H1 (cell line): Measurements from ENCODE around the gene IQSEC3. TPM values are rescaled to one million over a fixed set of nuclear protein-coding genes. Genes with fewer than 3 reads are reported as not detected.

Experiments used
- CTCF ChIA-PET: fragments of 300-600 bp; sonication (Branson Sonifier 250); formaldehyde crosslinking; loops from one replicate; lab custom pipeline; 2021; ENCODE audit not compliant: partially characterized antibody; lab: Charles Lee
- POLR2A ChIA-PET: fragments of 300-600 bp; sonication (Branson Sonifier 250); formaldehyde crosslinking; loops from one replicate; lab custom pipeline; 2021; ENCODE audit warnings: inconsistent platforms; ENCODE audit not compliant: partially characterized antibody; lab: Charles Lee
- DNase-seq, 2 experiments: peaks; one replicate each; pipeline versions ENCODE4 v3.0.0 to v3.0.0-alpha.2; 2010 to 2022; ENCODE audit warnings: low spot score in 2 of 2, low read depth in 1 of 2, mixed read lengths in 1 of 2
- FAIRE-seq: peaks from 2 replicates; lab custom pipeline; 2011; peaks lifted over from hg19 to GRCh38; lab: Jason Lieb, UNC
- H2AFZ ChIP-seq: 2 replicates; pipeline ENCODE4 v1.8.1; 2012; ENCODE audit warnings: low read length, inconsistent platforms
- H2AK5ac ChIP-seq: 2 replicates; pipeline ENCODE4 v1.6.1; 2013; ENCODE audit warnings: low read depth, low read length
- H2BK120ac ChIP-seq: replicated peaks from 2 replicates; pipeline ENCODE3; 2013; ENCODE audit warnings: low read depth, low read length, inconsistent platforms
- H2BK12ac ChIP-seq: 2 replicates; pipeline ENCODE4 v1.6.1; 2013; ENCODE audit warnings: low read depth, low read length
- H2BK15ac ChIP-seq: 2 replicates; pipeline ENCODE4 v1.6.1; 2013; ENCODE audit warnings: low read length
- H2BK20ac ChIP-seq: 2 replicates; pipeline ENCODE4 v1.6.1; 2013; ENCODE audit warnings: low read length
- H2BK5ac ChIP-seq: 2 replicates; pipeline ENCODE4 v1.6.1; 2013; ENCODE audit warnings: low read depth, low read length
- H3K14ac ChIP-seq: 2 replicates; pipeline ENCODE4 v1.6.1; 2013; ENCODE audit warnings: inconsistent platforms; ENCODE audit not compliant: insufficient read length
- H3K18ac ChIP-seq: 2 replicates; pipeline ENCODE4 v1.6.1; 2013; ENCODE audit warnings: low read length; ENCODE audit errors: extremely low read depth
- H3K23ac ChIP-seq: 2 replicates; pipeline ENCODE4 v1.6.1; 2013; ENCODE audit warnings: inconsistent platforms; ENCODE audit not compliant: insufficient read length
- H3K23me2 ChIP-seq: 2 replicates; pipeline ENCODE4 v1.6.1; 2013; ENCODE audit warnings: low read depth, low read length
- H3K27ac ChIP-seq: 2 replicates; pipeline ENCODE4 v1.6.1; 2011; ENCODE audit warnings: low read depth, low read length, inconsistent platforms
- H3K27me3 ChIP-seq, 4 experiments: replicated peaks in 1 of 4; 1 replicate in 1 of 4; 2 replicates in 3 of 4; pipeline versions ENCODE4 v1.6.1 to v1.8.1; 2011 to 2013; ENCODE audit warnings: low read length in 3 of 4, mild to moderate bottlenecking in 3 of 4, inconsistent platforms in 2 of 4, mixed read lengths in 2 of 4, moderate library complexity in 1 of 4; ENCODE audit not compliant: control insufficient read depth in 3 of 4, insufficient read depth in 3 of 4; ENCODE audit errors: extremely low read depth in 1 of 4
- H3K36me3 ChIP-seq, 4 experiments: 2 replicates each; pipeline versions ENCODE4 v1.6.1 to v1.8.1; 2011 to 2013; ENCODE audit warnings: mild to moderate bottlenecking in 4 of 4, low read length in 3 of 4, moderate library complexity in 2 of 4, control low read depth in 1 of 4, inconsistent platforms in 1 of 4; ENCODE audit not compliant: insufficient read depth in 4 of 4, control insufficient read depth in 2 of 4
- H3K4ac ChIP-seq: replicated peaks from 2 replicates; pipeline ENCODE3; 2013; ENCODE audit warnings: low read length, low read depth, mixed read lengths, inconsistent platforms; ENCODE audit not compliant: insufficient read length
- H3K4me1 ChIP-seq, 4 experiments: replicated peaks in 1 of 4; 1 replicate in 1 of 4; 2 replicates in 3 of 4; pipeline versions ENCODE4 v1.6.1 to v1.8.1; 2011 to 2013; ENCODE audit warnings: low read length in 3 of 4, inconsistent platforms in 2 of 4, mixed read lengths in 1 of 4; ENCODE audit not compliant: insufficient read depth in 4 of 4, control insufficient read depth in 3 of 4
- H3K4me2 ChIP-seq, 2 experiments: 2 replicates each; pipeline versions ENCODE4 v1.6.1 to v1.8.1; 2011 to 2013; ENCODE audit warnings: low read depth in 2 of 2, low read length in 2 of 2, control low read depth in 1 of 2, inconsistent platforms in 1 of 2, mild to moderate bottlenecking in 1 of 2; ENCODE audit not compliant: insufficient read depth in 1 of 2
- H3K4me3 ChIP-seq, 4 experiments: fragments of 200-600, 300-600 bp in 1 of 4; sonication (generic), shearing (Covaris generic), sonication (Bioruptor Twin) in 1 of 4; 2 replicates each; pipeline versions ENCODE4 v1.5.1 to v1.8.1; 2011 to 2016; ENCODE audit warnings: low read length in 4 of 4, low read depth in 3 of 4, control low read depth in 2 of 4, inconsistent platforms in 2 of 4, mild to moderate bottlenecking in 2 of 4, mixed read lengths in 1 of 4, moderate library complexity in 1 of 4; ENCODE audit not compliant: insufficient read depth in 2 of 4; ENCODE audit errors: extremely low read depth in 1 of 4
- H3K56ac ChIP-seq: replicated peaks from 2 replicates; pipeline ENCODE3; 2013; ENCODE audit warnings: low read depth, mild to moderate bottlenecking, mixed read lengths, low read length, inconsistent platforms; ENCODE audit not compliant: insufficient read length
- H3K79me1 ChIP-seq: 2 replicates; pipeline ENCODE4 v1.6.1; 2013; ENCODE audit warnings: low read depth, low read length, control low read depth
- H3K79me2 ChIP-seq, 2 experiments: 2 replicates each; pipeline versions ENCODE4 v1.6.1 to v1.8.1; 2012 to 2013; ENCODE audit warnings: low read length in 2 of 2, mild to moderate bottlenecking in 2 of 2, inconsistent platforms in 1 of 2; ENCODE audit not compliant: insufficient read depth in 2 of 2, control insufficient read depth in 1 of 2
- H3K9ac ChIP-seq, 4 experiments: replicated peaks in 1 of 4; 1 replicate in 1 of 4; 2 replicates in 3 of 4; pipeline versions ENCODE4 v1.6.1 to v1.8.1; 2011 to 2013; ENCODE audit warnings: low read depth in 3 of 4, low read length in 3 of 4, control low read depth in 2 of 4, mild to moderate bottlenecking in 2 of 4, moderate library complexity in 2 of 4, inconsistent platforms in 1 of 4; ENCODE audit errors: extremely low read depth in 1 of 4
- H3K9me3 ChIP-seq, 2 experiments: 2 replicates each; pipeline versions ENCODE4 v1.6.1 to v1.8.1; 2012 to 2013; ENCODE audit warnings: mild to moderate bottlenecking in 2 of 2, moderate library complexity in 2 of 2, control low read depth in 1 of 2, inconsistent platforms in 1 of 2, low read depth in 1 of 2, low read length in 1 of 2, mixed read lengths in 1 of 2; ENCODE audit not compliant: insufficient read depth in 2 of 2
- H4K20me1 ChIP-seq, 2 experiments: replicated peaks in 1 of 2; 2 replicates each; pipeline versions ENCODE3 to v1.8.1; 2011 to 2013; ENCODE audit warnings: inconsistent platforms in 2 of 2, low read length in 2 of 2, mild to moderate bottlenecking in 1 of 2; ENCODE audit not compliant: insufficient read depth in 2 of 2, control insufficient read depth in 1 of 2
- H4K5ac ChIP-seq: 2 replicates; pipeline ENCODE4 v1.6.1; 2013; ENCODE audit warnings: low read length, low read depth, mixed read lengths, inconsistent platforms; ENCODE audit not compliant: insufficient read length
- H4K8ac ChIP-seq: 2 replicates; pipeline ENCODE4 v1.8.0; 2013; ENCODE audit warnings: mild to moderate bottlenecking, moderate library complexity, low read length, inconsistent platforms; ENCODE audit not compliant: insufficient read depth; ENCODE audit errors: extremely low read depth
- H4K91ac ChIP-seq: replicated peaks from 2 replicates; pipeline ENCODE3; 2013; ENCODE audit warnings: low read length, mixed read lengths, inconsistent platforms; ENCODE audit not compliant: insufficient read length
- E2F6 ChIP-seq: IDR thresholded peaks from 2 replicates; pipeline ENCODE4 v1.6.1; 2012; ENCODE audit warnings: inconsistent platforms
- WGBS, 2 experiments: shearing (Covaris generic) in 1 of 2; methylation state at CpG; one replicate each; pipeline versions ENCODE4 v1.1.6 to v1.1.7; 2013 to 2015; ENCODE audit warnings: low lambda C conversion rate in 2 of 2, mixed read lengths in 2 of 2, inconsistent platforms in 1 of 2, low coverage in 1 of 2, missing lambda C conversion rate in 1 of 2; ENCODE audit not compliant: insufficient replicate concordance in 2 of 2, insufficient coverage in 1 of 2, insufficient read length in 1 of 2; ENCODE audit errors: extremely low coverage in 1 of 2, missing lambda C conversion rate in 1 of 2; 5-methylcytosine and 5-hydroxymethylcytosine counted together
- polyA plus RNA-seq, 7 experiments: library from polyadenylated mRNA; depleted of rRNA in 3 of 7; stranded (reverse) in 5 of 7; unstranded in 2 of 7; fragments of >200 nt in 5 of 7; fragments of 200-250 nt in 2 of 7; gene quantifications; 1 replicate in 5 of 7; 2 replicates in 1 of 7; 4 replicates in 1 of 7; pipeline versions ENCODE4 v1.2.1 to v1.2.3, GENCODE V29; 2011 to 2013; ENCODE audit warnings: missing spikeins in 2 of 7, mixed read lengths in 2 of 7
- total RNA-seq: library from RNA; stranded (reverse); fragmentation: NEBNext Ultra II Directional; extraction: Animal tissue kit (Norgen Biotek cat#: 25700); gene quantifications from 2 replicates; pipeline ENCODE4 v1.2.1, GENCODE V29; 2021

The IQSEC3 gene
- total and polyA plus RNA-seq, 2 of the 8 experiments (the other 6 are each of a cell fraction or from before 2014, with no cell fraction given), result 1.2 to 3.1 TPM

GRCh38 chr12:155646-156045, 89.1 kb downstream of the IQSEC3 start:
- H3K27ac ChIP-seq, result no peak overlapping the region
- no peak for FAIRE-seq
- H3K4me1 ChIP-seq, result peaks cover 0 to 11% (median 2%) of the 10 kb centered on the region in 4 experiments; a peak in 5 of 7 replicates
- no peak overlapping the region for H4K5ac ChIP-seq
- no peaks in the 10 kb centered on the region for H3K9me3 ChIP-seq
- no peak overlapping the region for H3K23ac ChIP-seq
- H4K8ac ChIP-seq, result no peak overlapping the region
- no peak overlapping the region for H2BK20ac ChIP-seq
- no peak overlapping the region for H3K56ac ChIP-seq
- no peaks in the 10 kb centered on the region for H3K79me2 ChIP-seq
- H2AK5ac ChIP-seq, result 0 out of 2 replicates have a peak overlapping the region, but pooled peaks have one; percentile 13
- no peak overlapping the region for H3K18ac ChIP-seq
- H3K36me3 ChIP-seq, result no peaks in the 10 kb centered on the region
- H2BK120ac ChIP-seq, result no peak overlapping the region
- H3K79me1 ChIP-seq, result no peaks in the 10 kb centered on the region
- no peaks in the 10 kb centered on the region for H3K23me2 ChIP-seq
- H3K4me3 ChIP-seq, result no peak overlapping the region
- ChIA-PET CTCF (interaction anchor here (0.6 to 6.6 kb wide), 8 partner anchors 10 to 64 kb away, joined by 3 to 39 read pairs (median 4); no protein-coding TSS in a partner anchor), POLR2A (no interaction called here)
- no peak for DNase-seq
- no peak overlapping the region for H3K4ac ChIP-seq
- no peak overlapping the region for H2BK5ac ChIP-seq
- no peak overlapping the region for H2AFZ ChIP-seq
- no peaks in the 10 kb centered on the region for H4K20me1 ChIP-seq
- no peak overlapping the region for H2BK15ac ChIP-seq
- H2BK12ac ChIP-seq, result peak overlapping the region; percentile 50; the same call in 1 of the 2 replicates
- no peak overlapping the region for H3K9ac ChIP-seq
- no peak overlapping the region for H3K14ac ChIP-seq
- no peaks in the 10 kb centered on the region for H3K27me3 ChIP-seq
- 88% methylated on average over 8 of the region's 8 CpGs; no CpG with 5 or more reads in 1 of the 2 experiments for WGBS, 2 experiments
- H4K91ac ChIP-seq, result no peak overlapping the region
- no peak overlapping the region for H3K4me2 ChIP-seq
- no peak for TF ChIP-seq E2F6
